Hematopoietic multipotent progenitor cell treated with erythropoietin and hydrocortisone succinate and interleukin-3 and kit ligand, for 6 days (in vitro differentiated cells): ENCODE measurements around the gene FYN.

Experiments used
- DNase-seq: peaks from one replicate; pipeline ENCODE4 v3.0.0-alpha.2; 2015

The FYN gene

DNA sequence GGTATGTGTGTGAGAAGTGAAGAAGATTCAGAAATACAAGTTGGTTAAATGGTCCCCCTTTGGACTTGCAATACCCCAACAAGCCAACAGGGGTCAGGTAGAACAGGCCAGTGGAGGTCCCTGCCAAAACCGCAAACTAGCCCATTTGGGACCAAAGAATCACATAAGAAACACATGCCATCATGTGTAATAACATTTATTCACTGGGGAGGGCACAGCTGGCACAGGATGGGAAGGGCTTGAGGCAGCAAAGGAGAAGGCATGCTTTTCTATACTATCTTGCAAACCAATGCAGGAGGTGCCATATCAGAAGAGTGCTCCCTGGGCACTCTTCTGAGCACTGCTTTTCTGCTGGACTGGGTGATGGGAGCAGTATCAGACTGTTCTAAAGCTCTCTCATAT is 151.5 kb downstream of the FYN start:
- peak; percentile 58 for DNase-seq

DNA sequence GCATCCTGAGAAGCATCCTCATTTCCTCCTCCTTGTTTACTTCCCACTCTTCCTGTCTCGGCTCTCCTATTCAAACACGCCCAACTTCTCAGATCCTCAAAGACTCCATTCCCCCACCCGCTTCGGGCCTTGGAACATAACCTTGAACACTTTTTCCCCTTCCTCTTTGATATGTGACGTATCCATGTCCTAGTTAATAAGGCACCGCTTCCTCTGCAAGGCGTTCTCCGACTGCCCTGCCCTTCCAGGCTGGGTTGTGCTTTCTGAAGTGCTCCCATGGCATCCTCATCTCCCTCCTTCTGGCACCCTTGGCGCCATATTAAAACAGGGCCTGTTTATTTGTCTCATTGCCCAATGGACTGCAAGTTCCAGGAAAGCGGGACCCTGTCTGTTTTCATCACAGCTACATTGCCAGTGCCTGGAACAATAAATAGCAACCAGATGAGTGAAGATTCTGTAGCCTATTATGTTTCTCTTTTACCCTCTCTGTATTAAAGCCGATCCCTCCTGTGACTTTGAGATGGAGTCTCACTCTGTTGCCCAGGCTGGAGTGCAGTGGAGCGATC is 152.2 kb downstream of the FYN start:
- DNase-seq, result no peak

DNA sequence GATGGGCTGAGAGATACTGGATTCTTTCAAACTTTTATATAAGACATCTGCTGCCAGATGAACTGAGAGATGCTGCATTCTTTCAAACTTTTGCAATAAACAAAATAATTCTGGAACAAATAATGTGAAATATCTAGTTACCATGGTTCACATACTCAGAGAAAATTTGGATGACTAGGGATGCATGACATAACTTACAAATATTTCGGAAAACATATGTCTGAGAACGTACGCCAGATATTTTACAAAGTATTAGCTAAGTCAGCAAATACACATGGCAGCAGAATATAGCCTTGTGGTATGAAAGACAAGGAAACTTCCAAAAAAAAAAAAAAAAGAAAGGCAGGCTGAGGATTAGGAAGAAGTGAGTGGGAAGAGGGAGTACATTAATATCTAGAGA is 154.3 kb downstream of the FYN start:
- no peak for DNase-seq

DNA sequence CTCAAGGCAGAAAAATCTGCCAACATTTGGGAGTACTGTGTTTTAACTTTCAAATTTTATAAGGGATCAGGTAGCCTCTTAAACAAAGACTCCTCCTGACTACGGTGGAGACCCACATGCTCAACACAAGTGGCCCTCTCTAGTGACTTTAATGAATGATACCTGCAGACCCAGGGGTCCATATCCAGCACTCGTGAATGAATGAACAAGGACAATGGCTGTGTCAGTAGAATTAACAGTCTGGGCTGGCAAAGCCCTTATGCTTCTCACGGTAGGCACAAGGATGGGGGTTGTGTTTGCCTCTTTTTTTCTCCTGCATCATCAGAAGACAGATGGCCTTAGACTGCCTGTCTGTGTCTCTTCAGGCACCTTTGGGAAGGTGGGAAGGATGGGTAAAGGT is 154.9 kb downstream of the FYN start:
- no peak for DNase-seq

DNA sequence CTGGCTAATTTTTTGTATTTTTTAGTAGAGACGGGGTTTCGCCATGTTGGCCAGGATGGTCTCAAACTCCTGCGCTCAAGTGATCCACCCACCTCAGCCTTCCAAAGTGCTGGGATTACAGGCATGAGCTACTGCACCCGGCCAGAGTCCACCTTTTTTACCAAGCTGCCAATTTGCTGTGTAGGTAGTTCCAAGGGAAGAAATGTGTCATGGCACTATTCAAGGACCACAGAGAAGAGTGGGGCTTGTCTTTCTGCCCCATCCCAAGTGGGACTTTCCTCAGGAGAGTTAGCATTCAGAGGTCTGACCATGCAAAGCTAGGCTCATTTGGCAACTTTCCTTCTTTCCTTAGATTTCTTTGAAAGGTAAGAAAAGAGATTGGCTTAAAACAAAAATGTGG is 155.6 kb downstream of the FYN start:
- no peak for DNase-seq

DNA sequence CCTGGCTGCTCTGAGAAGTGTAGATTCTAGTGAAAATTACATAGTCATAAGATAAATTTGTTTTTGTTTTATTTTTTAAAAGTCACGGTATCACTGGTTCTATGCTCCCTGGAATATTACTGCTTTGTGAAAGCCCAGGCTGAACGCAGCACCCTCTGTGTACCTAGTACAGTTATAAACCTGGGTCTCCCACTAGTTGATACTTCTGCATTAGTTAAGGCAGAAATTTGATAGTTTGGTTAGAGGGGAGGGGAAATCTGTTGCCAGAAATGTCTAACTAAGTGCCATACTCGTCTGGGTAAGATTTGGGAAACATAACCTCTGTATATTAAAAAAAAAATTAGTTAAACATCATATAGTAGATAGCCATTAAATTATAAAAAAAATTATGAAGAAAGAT is 156.9 kb downstream of the FYN start:
- DNase-seq, result no peak

DNA sequence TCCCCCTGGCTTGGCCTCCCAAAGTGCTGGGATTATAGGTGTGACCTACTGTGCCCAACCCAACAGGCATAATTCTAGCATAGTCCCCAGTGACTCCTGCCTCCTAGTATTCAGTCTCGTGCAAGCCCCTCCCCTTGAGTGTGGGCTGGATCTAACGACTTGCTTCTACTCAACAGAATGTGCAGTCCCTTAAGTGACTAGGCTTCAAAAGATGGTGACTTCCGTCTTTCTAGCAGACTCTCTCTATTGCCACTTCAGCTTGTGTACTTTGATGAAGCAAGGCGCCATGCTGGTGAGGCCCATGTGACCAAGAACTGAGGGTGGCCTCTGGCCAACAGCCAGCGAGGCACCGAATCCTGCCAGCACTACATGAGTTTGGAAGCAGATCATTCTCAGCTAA is 157.9 kb downstream of the FYN start:
- DNase-seq, result no peak

DNA sequence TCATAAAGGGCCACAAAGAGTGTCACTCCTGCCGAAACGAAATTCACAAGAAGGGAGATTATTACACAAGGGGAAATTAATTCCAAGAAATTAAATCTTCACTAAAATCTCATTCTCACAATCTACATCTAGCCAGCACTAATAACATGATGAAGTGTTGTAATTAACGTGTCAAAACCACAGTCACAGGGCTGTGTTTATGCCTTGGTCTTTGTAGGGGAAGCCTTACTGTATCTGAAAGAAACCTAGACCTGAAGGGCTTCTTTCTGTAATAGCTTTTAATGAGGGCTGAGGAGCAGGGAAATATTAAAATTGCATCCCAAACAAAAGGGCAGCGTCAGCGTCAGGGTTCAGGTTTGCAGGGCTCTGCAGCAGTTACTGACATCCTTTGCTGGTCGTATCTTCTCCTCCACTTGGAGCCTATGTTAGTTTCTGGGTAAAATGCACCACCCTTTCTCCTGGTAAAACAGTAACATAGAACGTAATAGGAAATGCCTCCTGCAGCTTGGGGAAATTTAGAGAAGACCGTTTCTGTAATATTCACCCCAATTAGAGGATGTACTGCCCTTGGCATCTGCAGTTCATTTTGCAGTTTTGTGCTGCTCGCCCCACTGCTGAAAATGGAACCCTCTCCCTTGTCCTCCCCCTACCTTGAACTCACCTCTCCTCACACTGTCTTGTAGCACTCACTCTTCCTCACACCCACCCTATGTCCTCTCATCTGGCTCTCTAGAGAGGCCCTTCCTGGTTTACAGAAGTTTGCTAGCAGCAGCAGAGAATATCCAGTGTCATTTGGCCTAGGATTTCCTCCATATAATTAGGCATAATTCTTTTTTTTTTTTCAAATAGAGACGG is 158.6 kb downstream of the FYN start:
- DNase-seq, result peak; percentile 18

DNA sequence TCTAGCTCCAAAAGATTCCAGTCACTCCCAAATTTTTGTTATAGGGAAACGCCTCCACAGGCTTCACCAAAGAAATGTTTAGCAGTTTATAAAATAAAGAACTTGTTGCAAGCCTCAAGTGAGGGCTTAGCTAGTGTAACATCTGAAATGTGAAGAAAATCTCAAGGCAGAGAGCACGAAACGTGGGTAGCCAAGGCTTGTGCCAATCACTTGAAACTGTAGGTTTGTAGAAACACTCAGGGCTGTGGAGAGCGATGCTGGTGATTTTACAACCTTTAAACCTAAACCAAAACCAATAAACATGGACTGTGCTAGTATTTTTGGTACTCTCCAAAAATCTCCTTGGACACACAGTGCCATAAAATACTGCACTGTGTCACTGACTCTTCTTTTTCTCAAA is 159.4 kb downstream of the FYN start:
- no peak for DNase-seq

DNA sequence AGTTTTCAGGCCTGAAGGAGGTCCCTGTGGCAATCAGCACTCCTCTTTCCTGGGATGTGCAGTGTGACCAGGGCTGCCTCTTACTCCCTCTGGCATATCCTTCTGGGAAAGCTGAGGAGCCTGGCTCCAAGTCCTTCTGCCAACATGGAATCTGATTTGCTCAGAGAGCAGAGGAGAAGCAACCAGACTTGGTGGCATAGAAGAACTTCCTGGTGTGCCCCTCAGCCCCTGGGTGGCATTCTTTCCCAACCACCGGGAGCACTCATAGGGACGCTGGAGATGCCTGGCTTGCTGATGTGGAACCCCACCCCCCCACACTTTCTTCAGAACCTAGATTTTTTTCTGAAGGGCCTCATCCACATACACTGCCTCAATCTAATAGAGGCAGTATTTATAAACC is 160.0 kb downstream of the FYN start:
- DNase-seq, result no peak

DNA sequence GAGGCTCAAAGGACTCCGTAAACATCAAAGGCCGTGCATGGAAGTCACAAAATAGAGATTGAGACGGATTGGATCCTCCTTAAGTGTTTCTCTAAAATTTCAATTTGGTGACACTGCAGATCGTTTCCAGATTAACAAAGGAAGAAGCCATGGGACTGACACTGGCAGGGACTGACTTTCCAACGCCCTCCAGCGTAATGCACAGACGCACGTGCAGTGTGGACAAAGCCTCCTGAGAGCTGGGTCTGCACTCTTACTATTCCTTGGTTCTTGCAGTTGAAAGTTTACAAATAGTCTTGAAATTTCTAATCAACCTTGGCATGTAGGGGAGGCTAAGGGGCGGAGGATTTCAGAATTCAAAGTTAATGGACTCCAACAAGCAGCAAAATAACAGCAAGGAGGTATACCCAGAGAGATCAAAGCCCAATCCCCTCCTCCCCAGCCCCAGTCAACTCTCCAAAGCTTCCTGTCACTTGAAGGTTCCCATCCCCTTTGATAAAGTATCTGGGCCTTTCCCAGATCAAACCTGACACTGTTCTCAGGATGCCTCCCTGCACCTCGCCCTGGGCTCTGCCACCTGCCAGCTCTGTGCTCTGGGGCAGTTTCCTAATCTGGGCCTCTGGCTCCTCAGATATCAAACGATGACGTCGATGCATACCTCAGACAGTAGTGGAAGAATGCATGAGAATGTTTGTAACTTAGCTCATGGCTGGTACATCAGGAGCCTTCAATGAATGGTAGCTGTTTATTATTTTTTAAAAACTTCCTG is 161.1 kb downstream of the FYN start:
- no peak for DNase-seq

DNA sequence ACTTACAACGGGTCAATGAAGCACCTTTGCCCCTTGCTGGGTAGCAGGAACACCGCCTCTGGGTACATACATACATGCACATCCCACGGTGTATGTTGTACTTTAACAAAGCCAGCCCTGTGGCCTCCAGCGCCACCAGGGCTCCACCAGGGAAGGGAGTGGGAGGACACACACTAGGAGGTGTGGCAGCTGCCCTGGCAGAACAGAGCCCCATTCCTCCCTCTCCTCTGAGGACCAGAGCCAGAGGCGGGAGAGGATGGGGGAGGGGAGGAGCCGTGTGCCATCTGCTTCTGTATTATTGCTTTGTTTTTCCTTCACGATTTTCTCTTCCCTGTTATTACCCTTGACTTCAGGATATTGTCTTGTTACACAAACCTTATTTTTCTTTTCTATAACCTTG is 161.8 kb downstream of the FYN start:
- DNase-seq, result no peak

DNA sequence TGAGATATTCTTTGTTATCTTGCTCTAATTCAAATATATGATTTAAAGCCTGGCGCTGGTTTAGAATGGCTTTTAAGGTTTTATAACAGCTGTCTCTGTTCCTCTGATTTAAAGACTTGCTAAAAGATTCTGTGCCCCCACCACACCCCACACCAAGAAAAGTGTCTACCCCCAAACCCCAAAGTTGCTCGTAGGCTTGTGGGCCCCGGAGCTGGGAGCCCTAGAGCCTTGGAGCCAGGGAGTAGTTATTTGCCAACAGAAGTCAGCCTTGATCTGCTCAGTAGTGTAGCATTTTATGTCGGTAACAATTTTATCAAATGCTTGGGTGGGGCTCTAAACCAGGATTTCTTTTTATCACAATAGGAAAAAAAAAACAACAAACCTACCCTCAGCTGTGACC is 162.3 kb downstream of the FYN start:
- DNase-seq, result no peak

DNA sequence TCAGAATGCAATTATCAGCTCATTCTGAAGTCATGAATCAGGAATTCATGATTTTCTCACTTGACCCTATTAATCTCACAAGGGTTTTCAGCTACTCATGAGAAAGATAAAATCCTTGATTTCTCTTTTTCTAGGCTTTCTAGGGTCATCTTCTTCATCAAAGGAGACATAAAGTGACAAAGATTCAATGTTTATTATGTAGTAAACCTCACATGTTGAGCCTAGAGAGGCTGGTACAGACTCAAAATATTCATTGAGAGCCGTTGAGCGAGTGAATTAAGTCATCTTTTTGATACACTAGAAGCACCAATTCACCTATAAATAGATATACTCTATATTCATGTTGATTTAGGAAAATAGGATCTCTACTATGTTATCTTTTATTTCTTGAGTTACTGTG is 162.8 kb downstream of the FYN start:
- DNase-seq, result no peak

DNA sequence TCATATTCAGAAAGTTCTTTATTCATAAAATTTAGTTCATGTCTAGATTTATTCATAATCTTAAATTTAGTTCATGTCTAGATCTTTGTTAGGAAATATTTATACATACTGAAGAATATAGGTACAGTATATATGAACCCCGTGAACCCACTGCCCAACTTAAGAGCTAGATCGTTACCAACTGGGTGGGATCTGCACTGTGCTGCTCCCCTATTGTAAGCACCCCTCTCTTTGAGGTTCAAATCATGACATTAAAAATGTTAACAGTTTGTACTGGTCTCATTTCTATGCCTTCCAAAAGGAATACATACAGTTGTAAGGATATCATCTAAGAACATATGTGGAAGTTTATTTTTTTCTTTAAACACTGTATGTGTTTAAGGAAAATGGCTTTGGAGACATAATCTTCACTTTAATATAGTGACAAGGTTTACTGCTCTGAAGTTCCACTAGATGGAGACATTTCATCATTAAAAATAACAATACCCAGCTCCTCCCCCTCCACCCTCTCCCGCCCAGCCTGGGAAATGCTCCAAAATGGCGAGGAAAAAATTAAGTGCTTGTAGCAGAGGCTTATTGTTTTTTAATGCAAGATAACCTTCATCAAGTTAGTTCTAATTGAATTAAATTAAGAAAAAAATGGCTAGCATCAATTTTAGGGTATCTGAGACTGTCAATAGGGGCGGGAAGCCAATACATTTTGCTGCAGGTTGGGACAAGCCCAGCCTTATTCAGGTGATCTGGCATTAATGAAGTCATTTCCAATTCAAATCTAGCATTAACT is 163.4 kb downstream of the FYN start:
- DNase-seq, result peak; percentile 91

DNA sequence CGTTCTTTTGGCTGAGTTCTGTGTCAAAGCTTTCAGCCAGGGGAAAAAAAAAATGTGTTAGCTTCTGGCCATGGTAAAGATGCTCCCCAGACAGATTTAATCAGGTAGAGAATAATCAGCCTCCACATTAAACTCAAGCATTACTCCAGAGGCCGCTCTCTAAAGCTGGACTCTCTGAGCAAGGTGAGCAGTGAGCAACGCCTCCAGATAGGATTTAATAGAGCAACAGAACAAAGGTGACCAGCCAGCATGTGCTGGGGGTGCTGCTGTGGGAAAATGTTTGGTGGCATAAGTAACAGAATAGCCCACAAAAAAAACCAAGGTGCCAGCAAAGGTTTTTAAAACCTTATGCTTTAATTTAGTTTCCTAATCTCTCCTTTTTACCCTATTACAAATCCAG is 164.1 kb downstream of the FYN start:
- DNase-seq, result no peak

DNA sequence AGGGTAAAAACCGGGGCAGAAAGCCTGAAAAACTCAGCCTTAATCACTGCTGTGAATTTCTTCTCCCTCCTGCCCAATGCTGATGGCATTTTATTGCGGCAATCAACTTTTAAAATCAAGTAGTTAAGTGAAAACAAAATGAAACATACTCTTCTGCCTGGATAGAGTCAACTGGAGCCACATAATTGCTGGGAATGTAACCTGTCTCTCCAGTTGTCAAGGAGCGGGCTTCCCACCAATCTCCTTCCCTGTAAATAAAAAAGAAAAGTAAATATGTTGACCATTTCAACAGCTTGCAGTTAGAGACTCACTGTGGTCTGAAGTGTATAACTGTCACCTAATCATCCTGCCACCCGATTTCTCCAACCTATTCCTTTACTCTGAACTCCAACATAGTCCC is 165.5 kb downstream of the FYN start:
- DNase-seq, result no peak

DNA sequence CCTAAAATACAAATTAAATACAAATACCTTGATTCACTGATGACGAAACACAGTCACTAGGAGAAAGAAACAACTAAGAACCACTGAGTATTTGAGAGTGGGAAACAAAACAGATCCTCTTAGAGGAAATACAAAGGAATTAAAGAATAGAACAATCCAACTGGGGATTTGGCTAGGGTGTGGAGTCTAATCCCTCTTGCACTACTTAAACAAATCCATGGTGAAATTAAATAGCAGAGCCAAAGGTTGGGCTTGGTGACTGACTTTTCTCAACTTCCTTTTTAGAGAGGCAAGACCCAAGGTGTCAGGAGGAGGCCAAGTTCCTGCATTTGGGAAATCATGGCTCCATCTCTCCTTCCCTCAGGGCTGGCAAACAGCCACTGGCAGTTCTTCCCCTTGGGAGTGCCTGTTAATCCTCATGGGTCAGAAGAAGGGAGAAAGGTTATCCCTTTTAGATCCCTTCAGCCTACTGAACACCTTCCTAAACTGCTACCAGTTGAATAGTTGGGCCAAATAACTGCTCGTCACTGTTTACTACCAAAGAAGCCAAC is 166.3 kb downstream of the FYN start:
- DNase-seq, result no peak

DNA sequence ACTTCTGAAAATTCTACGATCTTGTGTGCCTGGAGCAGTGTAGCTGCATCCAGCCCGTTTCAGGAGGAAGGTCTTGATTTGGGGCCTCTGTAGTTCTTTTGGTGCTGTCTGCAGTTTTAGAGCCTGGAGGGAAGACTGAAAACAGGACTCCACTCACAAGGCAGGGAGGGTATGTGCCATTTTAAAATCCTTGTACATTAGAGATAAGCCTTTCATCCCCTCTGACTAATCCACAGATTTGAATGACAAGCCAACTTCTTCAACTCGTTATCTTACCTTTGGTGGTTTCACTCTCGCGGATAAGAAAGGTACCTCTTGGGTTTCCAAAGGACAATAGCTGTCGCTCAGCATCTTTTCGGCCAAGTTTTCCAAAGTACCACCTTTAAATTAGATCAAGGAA is 169.5 kb downstream of the FYN start:
- DNase-seq, result no peak

DNA sequence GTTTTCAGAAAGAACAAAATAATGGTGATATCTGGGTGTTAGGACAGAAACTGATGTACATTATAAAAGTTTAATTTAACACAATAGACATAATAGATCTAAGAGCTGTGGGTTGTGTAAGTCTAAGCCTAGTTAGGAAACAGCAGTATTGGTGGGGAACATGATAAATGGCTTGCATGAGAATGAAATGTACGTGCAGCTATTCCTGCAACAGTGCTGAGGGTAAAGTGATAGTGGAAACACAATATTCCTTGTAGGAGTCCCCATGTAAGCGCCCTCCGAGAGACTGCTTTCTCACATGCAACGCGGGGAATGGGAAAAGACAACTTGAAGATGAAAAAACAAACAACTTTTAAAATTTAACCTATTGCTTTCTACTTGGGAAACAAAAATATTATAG is 171.0 kb downstream of the FYN start:
- DNase-seq, result no peak

DNA sequence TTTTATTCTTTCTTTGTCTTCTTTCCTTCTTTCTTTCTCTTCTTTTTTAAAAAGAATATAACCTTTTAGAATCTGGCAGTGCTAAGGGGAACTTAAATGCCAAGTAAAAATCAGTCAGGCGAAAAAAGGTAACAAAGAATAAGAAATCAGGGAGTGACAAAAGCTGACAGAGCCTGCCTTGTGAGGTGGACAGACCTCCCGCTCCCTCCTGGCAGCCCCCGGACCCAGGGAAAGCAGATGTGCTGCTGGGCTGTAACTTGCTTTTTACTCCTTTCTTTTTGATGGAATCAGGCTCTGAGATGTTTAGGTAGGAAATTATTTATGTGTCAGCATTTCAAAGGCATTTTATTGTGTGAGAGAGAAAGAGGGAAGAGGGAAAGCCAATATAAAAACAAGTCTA is 172.1 kb downstream of the FYN start:
- DNase-seq, result no peak

DNA sequence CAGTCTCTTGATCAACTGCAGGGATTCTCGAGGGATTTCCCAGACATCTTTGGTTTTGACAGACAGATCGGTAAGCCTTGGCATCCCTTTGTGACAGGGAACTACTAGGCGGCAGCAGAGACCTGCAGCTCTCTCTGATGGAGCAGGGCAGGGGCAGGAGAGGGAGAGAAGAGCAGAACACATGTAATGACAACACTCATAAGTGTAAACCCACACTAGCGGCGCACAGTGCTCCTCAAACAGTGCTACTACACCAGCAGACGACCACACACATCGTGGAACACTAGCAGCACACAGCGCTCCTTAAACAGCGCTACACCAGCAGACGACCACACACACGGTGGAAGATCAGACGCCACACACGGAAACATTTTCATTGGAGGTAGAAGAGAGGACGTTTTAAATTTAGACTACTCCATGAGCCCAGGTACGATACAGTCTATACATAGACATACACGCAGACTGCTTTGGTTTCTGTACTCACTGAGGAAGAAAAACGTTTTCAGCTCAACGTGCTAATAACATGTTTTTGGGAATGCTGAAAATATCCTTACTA is 173.0 kb downstream of the FYN start:
- no peak for DNase-seq

DNA sequence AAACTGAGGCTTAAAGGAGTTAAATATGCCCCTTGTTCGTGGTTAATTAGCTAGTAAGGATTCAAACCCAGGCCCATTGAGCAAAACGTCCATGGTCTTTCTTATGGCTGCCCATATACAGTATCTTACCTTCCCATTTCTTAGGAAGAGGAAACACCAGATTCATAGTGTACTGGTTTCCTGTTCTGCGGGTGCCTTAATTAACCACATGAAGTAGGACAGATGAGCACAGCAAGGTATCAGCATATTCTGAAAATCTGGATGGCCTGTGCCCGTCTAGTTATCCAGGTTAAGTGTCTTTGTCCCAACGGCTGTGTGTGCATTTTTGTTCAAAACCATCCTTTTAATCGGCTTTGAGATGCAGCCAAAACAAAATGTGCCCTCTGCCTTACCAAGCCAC is 174.1 kb downstream of the FYN start:
- no peak for DNase-seq
